Measurements from ENCODE around the gene CDK16. TPM values are rescaled to one million over a fixed set of nuclear protein-coding genes. Genes with fewer than 3 reads are reported as not detected.

CDK16 gene
- total RNA-seq, 1 donor = 91.6 TPM

DNA sequence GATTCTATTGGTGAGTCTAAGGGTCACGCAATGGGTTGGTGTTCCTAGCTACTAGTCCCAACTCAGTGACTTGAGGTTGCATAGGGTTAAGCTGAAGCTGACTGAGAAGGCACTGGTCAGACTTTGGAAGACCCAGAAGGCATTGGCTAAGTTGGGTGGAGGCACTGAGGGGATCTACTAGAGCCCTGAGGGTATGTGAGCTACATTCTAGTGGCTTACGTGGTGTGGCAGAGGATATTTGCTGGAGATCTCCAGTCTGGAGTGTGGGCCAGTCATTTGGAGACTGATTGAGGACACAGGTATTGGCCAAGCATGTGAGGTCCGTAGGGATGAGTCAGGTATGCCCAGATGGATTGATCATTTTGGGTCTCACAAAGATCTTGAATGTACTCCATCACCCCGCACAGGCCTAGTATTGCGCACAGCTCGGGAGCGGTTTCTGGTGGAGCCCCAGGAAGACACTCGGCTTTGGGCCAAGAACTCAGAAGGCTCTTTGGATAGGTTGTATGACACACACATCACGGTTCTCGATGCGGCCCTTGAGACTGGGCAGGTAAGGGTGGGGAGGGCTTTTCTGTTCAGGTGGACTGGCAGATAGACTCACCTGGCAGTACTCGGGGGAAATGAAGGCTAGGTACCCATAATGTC is 21.5 kb downstream of the CDK16 start:
- no peak overlapping the region for H3K4me3 ChIP-seq (ENCODE audit: low read depth, low read length)

DNA sequence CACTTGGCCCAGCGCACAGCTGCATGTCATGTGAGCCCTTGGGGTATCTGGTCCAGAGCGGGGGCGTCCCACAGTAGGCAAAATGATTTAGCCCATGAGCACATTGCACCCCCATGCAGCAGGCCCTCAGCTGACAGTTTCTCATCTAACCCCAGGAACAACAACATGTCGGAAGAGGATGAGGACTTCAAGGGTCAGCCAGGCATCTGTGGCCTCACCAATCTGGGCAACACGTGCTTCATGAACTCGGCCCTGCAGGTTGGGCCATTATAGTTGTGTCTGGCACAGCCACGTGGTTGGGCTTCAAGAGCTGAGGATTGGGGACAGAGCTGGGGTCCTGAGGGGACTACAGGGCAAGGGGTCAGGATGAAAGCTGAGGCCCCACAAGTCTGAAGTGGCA is 22.1 kb downstream of the CDK16 start:
- no peak for TF ChIP-seq CTCF (IDR thresholded peaks at IDR 0.05; ENCODE audit: insufficient read depth, low read length)
- no peak for DNase-seq (ENCODE audit: low read depth)
- no peak overlapping the region for H3K4me3 ChIP-seq (ENCODE audit: low read depth, low read length)

More for the DNA sequence above, 21.5 kb downstream of the CDK16 start:
- no peak for TF ChIP-seq CTCF (IDR thresholded peaks at IDR 0.05; ENCODE audit: insufficient read depth, low read length)
- no peak for DNase-seq (ENCODE audit: low read depth)

- no peak for TF ChIP-seq CTCF (IDR thresholded peaks at IDR 0.05; ENCODE audit: insufficient read depth, low read length)
- no peak overlapping the region for H3K4me3 ChIP-seq (ENCODE audit: low read depth, low read length)
- no peak for DNase-seq (ENCODE audit: low read depth)
Measured at GRCh38 chrX:47241201-47242011, 22.9 kb downstream of the CDK16 start.

- TF ChIP-seq CTCF (IDR thresholded peaks at IDR 0.05; ENCODE audit: insufficient read depth, low read length) = no peak
- DNase-seq (ENCODE audit: low read depth) = no peak
Measured at GRCh38 chrX:47242321-47242720, 23.8 kb downstream of the CDK16 start.

DNA sequence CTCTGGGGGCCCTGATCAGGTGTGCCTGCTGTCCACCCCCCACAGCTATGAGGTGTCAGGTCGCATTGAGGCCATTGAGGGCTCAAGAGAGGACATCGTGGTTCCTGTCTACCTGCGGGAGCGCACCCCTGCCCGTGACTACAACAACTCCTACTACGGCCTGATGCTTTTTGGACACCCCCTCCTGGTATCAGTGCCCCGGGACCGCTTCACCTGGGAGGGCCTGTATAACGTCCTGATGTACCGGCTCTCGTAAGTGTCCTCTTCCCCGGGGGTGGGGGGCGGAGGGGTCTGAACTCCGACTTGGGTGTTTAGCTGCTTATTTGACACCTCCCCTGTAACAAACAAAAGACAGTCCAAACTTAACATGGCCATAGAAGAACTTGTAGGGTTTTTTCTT is 24.9 kb downstream of the CDK16 start:
- no peak for TF ChIP-seq CTCF (IDR thresholded peaks at IDR 0.05; ENCODE audit: insufficient read depth, low read length)
- H3K4me3 ChIP-seq (ENCODE audit: low read depth, low read length) = no peak overlapping the region
- no peak for DNase-seq (ENCODE audit: low read depth)

More at GRCh38 chrX:47242321-47242720, 23.8 kb downstream of the CDK16 start:
- H3K4me3 ChIP-seq (ENCODE audit: low read depth, low read length) = no peak overlapping the region

DNA sequence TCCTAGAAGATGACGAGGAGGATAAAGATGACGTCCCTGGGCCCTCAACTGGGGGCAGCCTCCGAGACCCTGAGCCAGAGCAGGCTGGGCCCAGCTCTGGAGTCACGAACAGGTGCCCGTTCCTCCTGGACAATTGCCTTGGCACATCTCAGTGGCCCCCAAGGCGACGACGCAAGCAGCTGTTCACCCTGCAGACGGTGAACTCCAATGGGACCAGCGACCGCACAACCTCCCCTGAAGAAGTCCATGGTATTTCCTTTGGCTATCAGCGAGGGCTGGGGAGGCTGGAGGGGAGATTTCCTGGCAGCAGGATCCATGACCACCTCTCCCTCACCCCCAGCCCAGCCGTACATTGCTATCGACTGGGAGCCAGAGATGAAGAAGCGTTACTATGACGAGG is 26.2 kb downstream of the CDK16 start:
- no peak for DNase-seq (ENCODE audit: low read depth)
- no peak overlapping the region for H3K4me3 ChIP-seq (ENCODE audit: low read depth, low read length)

More for the DNA sequence above, 26.2 kb downstream of the CDK16 start:
- no peak for TF ChIP-seq CTCF (IDR thresholded peaks at IDR 0.05; ENCODE audit: insufficient read depth, low read length)

Measured in fibroblast of the aortic adventitia (primary cell).